HG03280 (cell line): ENCODE measurements around the gene TREML1.
"Not testable (repeated sequence)": the region's sequence is repeated elsewhere in the genome, so short reads cannot be mapped to it uniquely, and the experiment has no call there.

ENCODE experiments used
- ATAC-seq: cut with Tn5 transposase; IDR thresholded peaks from one replicate; pipeline ENCODE4 v1.9.1; 2021; ENCODE audit warnings: mild to moderate bottlenecking, moderate library complexity; ENCODE audit not compliant: unreplicated experiment

Gene TREML1

GRCh38 chr6:41153451-41153850, 696 bp downstream of the TREML1 start:
- ATAC-seq: no peak

GRCh38 chr6:41150671-41151070, 3.5 kb downstream of the TREML1 start:
- no peak for ATAC-seq

GRCh38 chr6:41147917-41148316, 6.2 kb downstream of the TREML1 start:
- ATAC-seq: no peak

GRCh38 chr6:41136911-41137310, 17.2 kb downstream of the TREML1 start:
- ATAC-seq: no peak

- ATAC-seq: no peak
These were observed 18.9 kb downstream of the TREML1 start for GRCh38 chr6:41135062-41135832.

- ATAC-seq: no peak
These were observed 21.9 kb downstream of the TREML1 start for GRCh38 chr6:41132254-41132653.

- no peak for ATAC-seq
These were observed 28.9 kb downstream of the TREML1 start for GRCh38 chr6:41125282-41125681.

GRCh38 chr6:41122918-41123317, 31.2 kb downstream of the TREML1 start:
- no peak for ATAC-seq

- no peak for ATAC-seq
These were observed 31.8 kb downstream of the TREML1 start for GRCh38 chr6:41122373-41122772.

- ATAC-seq: no peak
These were observed 34.1 kb downstream of the TREML1 start for GRCh38 chr6:41120058-41120457.

GRCh38 chr6:41119508-41119907, 34.6 kb downstream of the TREML1 start:
- ATAC-seq: no peak

- not testable (repeated sequence) for ATAC-seq
These were observed 39.1 kb downstream of the TREML1 start for GRCh38 chr6:41115027-41115426.

- ATAC-seq: no peak
These were observed 43.1 kb downstream of the TREML1 start for GRCh38 chr6:41111017-41111416.

GRCh38 chr6:41103847-41104246, 50.3 kb downstream of the TREML1 start:
- ATAC-seq: no peak

- no peak for ATAC-seq
These were observed 53.3 kb downstream of the TREML1 start for GRCh38 chr6:41100871-41101287.
